Measurements from ENCODE around the gene TMEM158. TPM values are rescaled to one million over a fixed set of nuclear protein-coding genes. Genes with fewer than 3 reads are reported as not detected.

Gene TMEM158
- total RNA-seq, 6 donors from 2014 or later, result 0.76 to 3.8 (median 1.7) TPM; not detected in 3

DNA sequence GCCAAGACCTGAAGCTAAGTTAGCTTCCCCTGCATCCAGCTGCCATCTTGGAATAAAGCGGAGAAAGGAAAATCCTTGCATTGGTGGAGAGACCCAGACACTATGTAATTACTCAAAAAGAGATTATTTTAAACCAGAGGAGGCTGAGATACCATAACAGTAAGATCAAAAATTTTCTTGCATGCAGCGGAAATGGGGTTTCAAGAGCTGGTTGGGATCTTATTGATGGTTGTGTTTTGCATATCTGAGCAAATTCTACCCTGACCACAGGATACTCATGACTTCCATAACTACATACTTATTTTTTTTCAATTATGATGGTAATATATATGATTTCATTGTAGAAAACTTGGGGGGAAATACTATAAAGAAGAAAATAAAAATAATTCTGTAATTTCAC lies 17.5 kb downstream of the TMEM158 start:
- no peaks in the 10 kb centered on the region for H3K9me3 ChIP-seq
- H3K36me3 ChIP-seq, result no peaks in the 10 kb centered on the region
- no peak for DNase-seq
- no peaks in the 10 kb centered on the region for H3K27me3 ChIP-seq
- TF ChIP-seq POLR2A (IDR thresholded peaks at IDR 0.05), result no peak
- TF ChIP-seq, protein P1, sequence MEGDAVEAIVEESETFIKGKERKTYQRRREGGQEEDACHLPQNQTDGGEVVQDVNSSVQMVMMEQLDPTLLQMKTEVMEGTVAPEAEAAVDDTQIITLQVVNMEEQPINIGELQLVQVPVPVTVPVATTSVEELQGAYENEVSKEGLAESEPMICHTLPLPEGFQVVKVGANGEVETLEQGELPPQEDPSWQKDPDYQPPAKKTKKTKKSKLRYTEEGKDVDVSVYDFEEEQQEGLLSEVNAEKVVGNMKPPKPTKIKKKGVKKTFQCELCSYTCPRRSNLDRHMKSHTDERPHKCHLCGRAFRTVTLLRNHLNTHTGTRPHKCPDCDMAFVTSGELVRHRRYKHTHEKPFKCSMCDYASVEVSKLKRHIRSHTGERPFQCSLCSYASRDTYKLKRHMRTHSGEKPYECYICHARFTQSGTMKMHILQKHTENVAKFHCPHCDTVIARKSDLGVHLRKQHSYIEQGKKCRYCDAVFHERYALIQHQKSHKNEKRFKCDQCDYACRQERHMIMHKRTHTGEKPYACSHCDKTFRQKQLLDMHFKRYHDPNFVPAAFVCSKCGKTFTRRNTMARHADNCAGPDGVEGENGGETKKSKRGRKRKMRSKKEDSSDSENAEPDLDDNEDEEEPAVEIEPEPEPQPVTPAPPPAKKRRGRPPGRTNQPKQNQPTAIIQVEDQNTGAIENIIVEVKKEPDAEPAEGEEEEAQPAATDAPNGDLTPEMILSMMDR (IDR thresholded peaks at IDR 0.05), result no peak
- no peak for TF ChIP-seq POLR2AphosphoS5 (IDR thresholded peaks at IDR 0.05)
- no peak for TF ChIP-seq EP300 (IDR thresholded peaks at IDR 0.05)
- no peak overlapping the region for H3K27ac ChIP-seq
- no peak for ATAC-seq (ENCODE audit: low FRiP score in 2 of 2)
- H3K4me3 ChIP-seq, result no peak overlapping the region
- 94 to 98% methylated on average over 2 of the region's 2 CpGs for WGBS, 2 donors
- H3K4me1 ChIP-seq, result peaks cover 0 to 11% (median 4%) of the 10 kb centered on the region in 4 donors

DNA sequence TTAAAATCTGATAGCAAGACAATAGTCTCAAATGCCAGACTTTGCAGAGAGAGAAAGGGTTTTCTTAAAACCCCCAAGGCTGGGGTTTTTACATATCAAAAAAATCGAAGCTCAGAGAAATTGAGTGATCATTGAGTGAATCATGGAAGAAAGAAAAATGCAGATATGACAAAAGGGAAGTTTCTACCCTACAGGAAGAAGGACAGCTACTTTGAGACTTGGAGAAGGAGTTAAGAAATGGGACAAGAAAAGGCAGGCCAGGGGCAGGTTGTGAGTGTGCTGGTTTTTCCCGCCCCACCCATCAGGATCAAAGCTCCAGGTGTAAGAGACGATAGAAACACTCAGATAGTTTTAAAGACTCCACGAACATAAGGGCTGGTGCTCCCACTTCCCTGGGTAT lies 18.6 kb downstream of the TMEM158 start:
- no peak for TF ChIP-seq EP300 (IDR thresholded peaks at IDR 0.05)
- TF ChIP-seq, protein P1 (IDR thresholded peaks at IDR 0.05), result no peak
- no peak for TF ChIP-seq POLR2AphosphoS5 (IDR thresholded peaks at IDR 0.05)
- TF ChIP-seq POLR2A (IDR thresholded peaks at IDR 0.05), result no peak

DNA sequence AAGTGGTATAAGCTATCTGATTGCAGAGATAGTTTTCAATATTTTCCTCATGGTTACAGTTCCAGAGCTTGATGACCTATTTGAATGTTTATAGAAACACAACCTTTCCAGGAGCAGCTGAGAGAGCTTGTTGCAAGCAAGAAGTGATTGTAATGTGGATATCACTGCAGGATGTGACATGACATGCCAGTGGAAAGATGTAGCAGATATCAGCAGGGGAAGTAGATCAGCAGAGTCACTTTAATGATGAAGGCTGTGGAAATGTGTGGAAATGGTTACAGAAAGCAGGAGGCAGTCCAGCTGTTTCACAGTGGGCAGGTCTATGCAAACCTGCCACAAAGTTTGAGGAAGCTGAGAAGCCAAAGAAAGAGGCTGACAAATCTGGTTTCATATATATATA lies 21.0 kb downstream of the TMEM158 start:
- Histone ChIP-seq H3K36me3 (no peaks in the 10 kb centered on the region), H3K9me3 (no peaks in the 10 kb centered on the region), H3K4me1 (peaks cover 0 to 3% (median under 1%) of the 10 kb centered on the region in 4 donors), H3K4me3 (no peak overlapping the region), H3K27me3 (no peaks in the 10 kb centered on the region), H3K27ac (no peak overlapping the region)
- TF ChIP-seq POLR2AphosphoS5 (IDR thresholded peaks at IDR 0.05) (no peak), POLR2A (IDR thresholded peaks at IDR 0.05) (no peak), EP300 (IDR thresholded peaks at IDR 0.05) (no peak)
- TF ChIP-seq, protein P1 (IDR thresholded peaks at IDR 0.05), result no peak
- DNase-seq, result no peak
- no peak for ATAC-seq (ENCODE audit: low FRiP score in 2 of 2)

More for the DNA sequence above, 18.6 kb downstream of the TMEM158 start:
- Histone ChIP-seq H3K27me3 (no peaks in the 10 kb centered on the region), H3K9me3 (no peaks in the 10 kb centered on the region), H3K27ac (no peak overlapping the region), H3K36me3 (no peaks in the 10 kb centered on the region), H3K4me3 (no peak overlapping the region), H3K4me1 (peaks cover 0 to 11% (median 4%) of the 10 kb centered on the region in 4 donors)
- ATAC-seq (ENCODE audit: low FRiP score in 2 of 2), result no peak
- no peak for DNase-seq
- WGBS, 2 donors, result 75 to 79% methylated on average over 4 of the region's 4 CpGs

GRCh38 chr3:45204136-45204535 lies 22.0 kb downstream of the TMEM158 start:
- Histone ChIP-seq H3K4me3 (no peak overlapping the region), H3K36me3 (no peaks in the 10 kb centered on the region), H3K27ac (no peak overlapping the region), H3K27me3 (no peaks in the 10 kb centered on the region), H3K9me3 (no peaks in the 10 kb centered on the region), H3K4me1 (peaks cover 0 to 6% (median 2%) of the 10 kb centered on the region in 4 donors)
- no peak for TF ChIP-seq EP300 (IDR thresholded peaks at IDR 0.05)
- no peak for TF ChIP-seq POLR2AphosphoS5 (IDR thresholded peaks at IDR 0.05)
- TF ChIP-seq, protein P1 (IDR thresholded peaks at IDR 0.05), result no peak
- no peak for TF ChIP-seq POLR2A (IDR thresholded peaks at IDR 0.05)
- WGBS, 2 donors, result 42 to 47% methylated on average over 3 of the region's 3 CpGs
- ATAC-seq (ENCODE audit: low FRiP score in 2 of 2), result no peak
- DNase-seq, result no peak
